ENCODE data around the gene IFNB1.

Gene IFNB1

DNA sequence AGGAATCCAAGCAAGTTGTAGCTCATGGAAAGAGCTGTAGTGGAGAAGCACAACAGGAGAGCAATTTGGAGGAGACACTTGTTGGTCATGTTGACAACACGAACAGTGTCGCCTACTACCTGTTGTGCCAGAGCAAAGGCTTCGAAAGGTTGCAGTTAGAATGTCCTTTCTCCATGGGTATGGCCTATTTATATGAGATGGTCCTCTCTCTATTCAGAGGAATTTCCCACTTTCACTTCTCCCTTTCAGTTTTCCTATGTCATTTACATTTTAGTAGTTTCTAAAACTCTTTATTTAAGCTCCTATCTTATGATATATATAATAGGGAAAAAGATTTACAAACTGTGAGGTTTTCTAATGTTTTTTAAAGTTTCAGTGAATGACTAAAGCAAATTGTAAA, at the start of gene IFNB1:
IFNB1 (minus strand) TSS at position 162 of the 400 bp plus-strand sequence; CDS start at position 89, 73 bp downstream.
- Histone ChIP-seq H3K4me1 (ENCODE audit: insufficient read depth, low read length) (peaks cover 6% of the 10 kb centered on the region), H2AFZ (ENCODE audit: low read depth, low read length) (no peak within 1 kb of the TSS), H3K36me3 (ENCODE audit: insufficient read depth, low read length) (no peaks in the 10 kb centered on the region), H3K4me3 (ENCODE audit: low read length) (no peak within 1 kb of the TSS), H3K27me3 (ENCODE audit: insufficient read depth, low read length) (no peaks in the 10 kb centered on the region), H3K9me3 (ENCODE audit: low read length) (no peaks in the 10 kb centered on the region)

DNA sequence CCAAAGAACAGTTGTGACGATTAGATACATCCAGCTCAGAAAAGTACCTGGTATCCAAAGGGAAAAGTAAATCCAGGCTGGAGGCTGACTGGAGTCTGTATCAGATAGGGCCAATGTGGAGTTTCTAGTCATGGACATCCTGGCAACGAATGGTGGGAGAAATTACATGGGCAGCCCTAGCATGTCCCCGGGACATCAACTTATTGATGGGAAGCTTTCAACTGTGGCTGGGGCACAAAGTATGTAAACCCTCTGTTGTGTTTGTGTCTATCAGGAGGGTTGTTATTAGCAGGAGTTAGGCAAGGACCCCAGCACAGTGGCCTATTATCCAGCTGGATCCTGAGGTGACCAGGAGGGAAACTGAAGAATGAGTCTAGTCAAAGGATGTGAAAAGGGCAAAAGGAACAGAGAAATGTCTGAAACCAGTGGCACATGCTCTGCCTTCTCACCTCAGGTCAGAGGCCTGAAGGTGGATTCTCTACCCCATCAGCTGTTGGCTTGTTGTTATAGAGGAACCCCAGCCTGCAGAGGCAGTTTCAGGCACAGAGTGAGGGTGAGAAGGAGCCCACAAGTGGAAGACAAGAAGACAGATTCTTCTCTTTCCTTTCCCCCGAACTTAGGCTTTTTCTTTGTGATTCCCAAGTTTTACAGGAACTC, 44.0 kb upstream of the IFNB1 start:
- Histone ChIP-seq H2AFZ (ENCODE audit: low read depth, low read length) (no peak overlapping the region), H3K4me3 (ENCODE audit: low read length) (no peak overlapping the region), H3K9me3 (ENCODE audit: low read length) (no peaks in the 10 kb centered on the region), H3K36me3 (ENCODE audit: insufficient read depth, low read length) (no peaks in the 10 kb centered on the region), H3K4me1 (ENCODE audit: insufficient read depth, low read length) (peaks cover 2% of the 10 kb centered on the region), H3K27me3 (ENCODE audit: insufficient read depth, low read length) (no peaks in the 10 kb centered on the region)

DNA sequence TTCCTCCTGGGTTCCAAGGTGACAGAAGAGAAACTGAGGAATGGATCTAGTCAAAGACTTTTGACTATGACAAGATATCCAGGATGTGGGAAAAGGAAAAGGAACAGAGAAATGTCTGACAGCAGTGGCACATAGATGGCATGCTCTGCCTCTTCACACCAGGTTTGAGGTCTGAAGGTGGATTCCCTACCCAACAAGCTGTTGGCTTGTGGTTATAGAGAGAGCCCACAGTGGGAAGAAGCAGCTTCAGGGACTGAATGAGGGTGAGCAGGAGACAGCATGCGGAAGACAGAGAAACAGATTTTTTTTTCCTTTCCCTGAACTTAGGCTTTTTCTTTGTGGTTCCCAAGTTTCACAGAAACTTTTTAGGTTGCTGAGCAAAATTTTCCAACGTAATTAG, 43.3 kb upstream of the IFNB1 start:
- Histone ChIP-seq H3K9me3 (ENCODE audit: low read length) (no peaks in the 10 kb centered on the region), H3K27me3 (ENCODE audit: insufficient read depth, low read length) (no peaks in the 10 kb centered on the region), H3K4me1 (ENCODE audit: insufficient read depth, low read length) (peaks cover 2% of the 10 kb centered on the region), H3K4me3 (ENCODE audit: low read length) (no peak overlapping the region), H2AFZ (ENCODE audit: low read depth, low read length) (no peak overlapping the region), H3K36me3 (ENCODE audit: insufficient read depth, low read length) (no peaks in the 10 kb centered on the region)

DNA sequence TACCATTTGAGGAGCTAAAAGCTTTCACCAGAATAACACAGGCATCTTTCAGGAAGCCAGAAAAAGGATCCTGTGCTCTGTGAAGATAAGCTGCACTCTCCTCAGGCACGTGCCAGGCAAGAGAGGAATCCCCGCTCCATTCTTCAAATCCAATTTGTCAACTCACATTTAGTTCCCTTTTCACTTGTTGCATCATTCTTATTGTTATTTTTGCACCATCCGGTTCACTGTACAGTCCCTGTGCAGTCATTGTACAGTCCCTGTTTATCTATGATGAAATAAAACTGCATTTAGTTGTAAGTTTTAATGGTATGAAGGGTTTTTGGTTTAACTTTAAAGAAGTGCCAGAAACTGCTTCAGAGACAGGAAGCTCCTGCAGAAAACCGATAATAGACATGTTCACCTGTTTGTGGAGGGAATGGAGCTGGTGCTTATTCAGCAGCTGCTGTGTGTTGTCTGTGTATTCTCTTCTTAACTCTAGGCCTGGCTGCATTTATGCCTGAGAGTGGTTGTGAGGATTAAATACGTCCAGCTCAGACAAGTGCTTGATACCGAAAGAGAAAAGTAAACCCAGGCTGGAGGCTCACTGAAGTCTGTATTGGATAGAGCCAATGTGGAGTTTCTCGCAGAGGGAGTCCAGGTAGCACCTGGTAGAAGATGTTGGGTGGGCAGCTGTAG, 41.5 kb upstream of the IFNB1 start:
- Histone ChIP-seq H3K4me1 (ENCODE audit: insufficient read depth, low read length) (peaks cover 2% of the 10 kb centered on the region), H3K27me3 (ENCODE audit: insufficient read depth, low read length) (no peaks in the 10 kb centered on the region), H2AFZ (ENCODE audit: low read depth, low read length) (no peak overlapping the region), H3K36me3 (ENCODE audit: insufficient read depth, low read length) (no peaks in the 10 kb centered on the region), H3K4me3 (ENCODE audit: low read length) (no peak overlapping the region), H3K9me3 (ENCODE audit: low read length) (no peaks in the 10 kb centered on the region)

DNA sequence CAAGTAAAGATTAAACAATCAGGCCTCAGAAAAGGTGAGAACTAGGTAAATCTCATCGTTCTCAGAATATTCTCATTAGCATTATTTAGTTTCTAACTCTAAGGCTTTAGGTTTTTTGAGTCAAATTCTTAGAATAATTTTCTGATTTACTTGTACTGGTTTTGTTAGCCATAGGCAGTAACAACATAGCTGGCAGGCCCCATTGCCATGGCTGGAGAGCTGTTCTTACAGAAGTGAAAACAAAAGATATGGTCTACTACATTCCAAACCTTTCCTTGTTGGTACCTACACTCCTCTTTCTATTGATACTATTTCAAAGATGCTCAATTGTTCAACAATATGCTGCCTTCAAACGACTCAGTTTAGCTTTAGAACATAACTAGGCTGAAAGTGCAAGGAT, 36.6 kb upstream of the IFNB1 start:
- H3K27me3 ChIP-seq (ENCODE audit: insufficient read depth, low read length) = no peaks in the 10 kb centered on the region
- no peaks in the 10 kb centered on the region for H3K9me3 ChIP-seq (ENCODE audit: low read length)
- no peaks in the 10 kb centered on the region for H3K36me3 ChIP-seq (ENCODE audit: insufficient read depth, low read length)
- H2AFZ ChIP-seq (ENCODE audit: low read depth, low read length) = no peak overlapping the region
- no peak overlapping the region for H3K4me3 ChIP-seq (ENCODE audit: low read length)
- H3K4me1 ChIP-seq (ENCODE audit: insufficient read depth, low read length) = peaks cover 2% of the 10 kb centered on the region

DNA sequence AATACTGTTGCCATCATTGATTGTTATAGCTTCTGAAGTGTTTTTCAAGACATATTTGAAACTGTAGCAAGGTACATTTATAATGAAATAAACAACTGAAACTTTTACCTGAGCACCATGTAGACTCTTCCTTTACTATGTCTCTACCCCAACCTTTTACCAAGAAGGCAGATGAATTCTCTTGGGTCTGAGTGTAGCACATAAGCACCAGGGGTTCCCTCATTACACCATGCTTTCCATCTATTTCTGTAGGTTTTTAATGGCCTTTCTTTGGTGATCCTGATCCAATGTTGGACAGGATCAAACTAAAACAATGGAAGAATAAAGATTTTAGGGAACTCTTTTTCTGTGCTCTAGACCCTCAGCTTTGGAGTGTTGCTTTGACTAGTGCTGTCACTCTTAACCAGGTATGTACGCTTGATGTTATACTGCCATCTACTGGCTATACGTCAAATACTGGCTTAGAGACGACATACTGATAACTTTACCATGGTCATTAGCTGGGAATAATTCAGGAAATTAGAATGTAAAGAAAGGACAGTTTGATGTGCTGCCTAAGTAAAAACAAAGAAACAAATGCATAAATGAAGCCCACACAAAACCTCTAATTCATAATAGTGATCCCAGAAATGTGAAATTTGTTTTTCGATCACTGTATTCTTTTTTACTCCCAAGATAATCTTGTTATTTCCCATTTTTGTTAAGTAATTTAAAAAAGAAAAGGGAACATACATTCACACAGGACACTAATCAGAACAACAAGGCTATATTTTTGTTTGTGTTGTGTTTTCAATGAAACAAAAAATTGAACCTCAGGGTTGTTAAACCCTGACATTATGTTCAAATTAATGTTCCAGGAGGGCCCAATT, 33.2 kb upstream of the IFNB1 start:
- H3K36me3 ChIP-seq (ENCODE audit: insufficient read depth, low read length) = no peaks in the 10 kb centered on the region
- peaks cover 2% of the 10 kb centered on the region for H3K4me1 ChIP-seq (ENCODE audit: insufficient read depth, low read length)
- H2AFZ ChIP-seq (ENCODE audit: low read depth, low read length) = no peak overlapping the region
- no peak overlapping the region for H3K4me3 ChIP-seq (ENCODE audit: low read length)
- H3K9me3 ChIP-seq (ENCODE audit: low read length) = no peaks in the 10 kb centered on the region
- H3K27me3 ChIP-seq (ENCODE audit: insufficient read depth, low read length) = no peaks in the 10 kb centered on the region

DNA sequence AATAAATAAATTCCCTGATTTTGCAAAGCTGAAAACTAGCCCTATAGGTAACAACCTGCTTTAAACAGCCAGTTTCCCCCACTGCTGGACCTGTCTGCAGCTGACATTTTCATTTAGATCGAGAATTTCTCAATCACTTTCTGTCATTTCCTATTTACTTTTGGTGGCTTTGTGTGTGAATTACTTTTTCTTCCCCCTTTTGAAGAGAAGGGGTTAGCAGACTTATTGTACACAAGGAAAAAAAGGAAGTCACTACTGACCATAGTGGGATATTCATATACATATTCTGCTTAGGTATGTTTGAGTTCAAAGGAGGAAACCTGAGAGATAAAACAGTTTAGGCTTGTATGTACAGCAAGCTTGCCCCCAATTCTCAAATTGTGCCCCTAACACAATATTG, 27.0 kb upstream of the IFNB1 start:
- H2AFZ ChIP-seq (ENCODE audit: low read depth, low read length) = no peak overlapping the region
- no peaks in the 10 kb centered on the region for H3K9me3 ChIP-seq (ENCODE audit: low read length)
- H3K27me3 ChIP-seq (ENCODE audit: insufficient read depth, low read length) = no peaks in the 10 kb centered on the region
- no peak overlapping the region for H3K4me3 ChIP-seq (ENCODE audit: low read length)
- H3K36me3 ChIP-seq (ENCODE audit: insufficient read depth, low read length) = no peaks in the 10 kb centered on the region
- no peaks in the 10 kb centered on the region for H3K4me1 ChIP-seq (ENCODE audit: insufficient read depth, low read length)

DNA sequence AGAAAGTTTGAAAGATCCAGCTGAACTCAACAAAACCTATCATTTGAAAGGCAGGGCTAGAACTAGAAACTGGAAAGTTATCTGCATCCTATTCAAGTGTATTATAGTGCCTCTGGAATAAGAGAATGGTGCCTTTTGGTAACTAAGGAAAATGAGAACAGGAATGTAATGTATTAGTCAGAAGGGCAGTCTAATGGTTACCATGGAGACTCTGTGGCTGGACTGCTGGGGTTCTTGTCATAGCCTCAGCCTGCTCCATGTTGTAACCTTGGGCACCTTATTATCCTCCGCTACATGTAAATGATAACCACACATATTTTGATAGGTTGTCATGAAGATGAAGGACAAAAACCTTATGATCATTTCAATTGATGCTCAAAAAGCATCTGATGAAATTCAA, 24.6 kb upstream of the IFNB1 start:
- Histone ChIP-seq H3K9me3 (ENCODE audit: low read length) (peaks cover under 1% of the 10 kb centered on the region), H3K4me1 (ENCODE audit: insufficient read depth, low read length) (no peaks in the 10 kb centered on the region), H2AFZ (ENCODE audit: low read depth, low read length) (no peak overlapping the region), H3K36me3 (ENCODE audit: insufficient read depth, low read length) (no peaks in the 10 kb centered on the region), H3K4me3 (ENCODE audit: low read length) (no peak overlapping the region), H3K27me3 (ENCODE audit: insufficient read depth, low read length) (no peaks in the 10 kb centered on the region)

DNA sequence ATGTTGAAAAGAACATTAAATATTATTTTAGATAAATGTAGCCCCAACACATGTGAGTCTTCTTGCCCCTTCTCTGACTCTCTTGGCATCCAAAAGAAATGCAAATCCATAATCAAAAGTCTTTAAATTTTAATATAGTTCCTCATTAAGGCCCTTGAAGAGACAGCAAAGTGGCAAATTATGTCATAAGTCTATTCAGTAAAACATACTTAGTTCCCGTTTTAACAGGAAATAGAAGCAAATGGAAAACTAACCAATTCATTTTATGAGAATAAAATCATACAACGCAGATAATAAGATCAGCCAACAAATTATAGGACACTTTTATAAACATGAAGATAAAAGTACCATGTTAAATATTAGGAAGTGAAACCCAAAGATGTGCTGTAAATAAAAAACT, 20.1 kb upstream of the IFNB1 start:
- Histone ChIP-seq H3K36me3 (ENCODE audit: insufficient read depth, low read length) (no peaks in the 10 kb centered on the region), H3K4me1 (ENCODE audit: insufficient read depth, low read length) (no peaks in the 10 kb centered on the region), H3K9me3 (ENCODE audit: low read length) (peaks cover 2% of the 10 kb centered on the region)

DNA sequence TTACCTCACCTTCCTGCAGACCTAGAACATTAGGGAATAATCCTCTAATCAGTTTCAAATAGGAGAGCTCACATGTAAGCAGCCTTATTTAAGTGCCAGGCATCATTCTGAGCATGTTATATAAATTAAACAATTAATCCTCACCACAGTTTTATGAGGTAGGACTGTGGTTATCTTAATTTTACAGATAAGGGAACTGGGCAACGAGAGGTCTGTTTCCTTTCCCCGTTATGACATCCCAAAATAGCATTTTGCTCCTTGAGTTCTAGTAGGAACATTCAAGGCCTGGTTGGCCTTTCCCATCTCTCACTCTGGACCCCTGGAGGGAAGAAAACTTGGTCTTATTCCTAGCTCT, 19.1 kb upstream of the IFNB1 start:
- H3K9me3 ChIP-seq (ENCODE audit: low read length) = peaks cover 2% of the 10 kb centered on the region
- no peaks in the 10 kb centered on the region for H3K36me3 ChIP-seq (ENCODE audit: insufficient read depth, low read length)
- H3K27me3 ChIP-seq (ENCODE audit: insufficient read depth, low read length) = no peaks in the 10 kb centered on the region
- no peak overlapping the region for H2AFZ ChIP-seq (ENCODE audit: low read depth, low read length)
- no peak overlapping the region for H3K4me3 ChIP-seq (ENCODE audit: low read length)
- H3K4me1 ChIP-seq (ENCODE audit: insufficient read depth, low read length) = no peaks in the 10 kb centered on the region

More for the DNA sequence above, 20.1 kb upstream of the IFNB1 start:
- H3K27me3 ChIP-seq (ENCODE audit: insufficient read depth, low read length) = no peaks in the 10 kb centered on the region
- no peak overlapping the region for H2AFZ ChIP-seq (ENCODE audit: low read depth, low read length)
- H3K4me3 ChIP-seq (ENCODE audit: low read length) = no peak overlapping the region

DNA sequence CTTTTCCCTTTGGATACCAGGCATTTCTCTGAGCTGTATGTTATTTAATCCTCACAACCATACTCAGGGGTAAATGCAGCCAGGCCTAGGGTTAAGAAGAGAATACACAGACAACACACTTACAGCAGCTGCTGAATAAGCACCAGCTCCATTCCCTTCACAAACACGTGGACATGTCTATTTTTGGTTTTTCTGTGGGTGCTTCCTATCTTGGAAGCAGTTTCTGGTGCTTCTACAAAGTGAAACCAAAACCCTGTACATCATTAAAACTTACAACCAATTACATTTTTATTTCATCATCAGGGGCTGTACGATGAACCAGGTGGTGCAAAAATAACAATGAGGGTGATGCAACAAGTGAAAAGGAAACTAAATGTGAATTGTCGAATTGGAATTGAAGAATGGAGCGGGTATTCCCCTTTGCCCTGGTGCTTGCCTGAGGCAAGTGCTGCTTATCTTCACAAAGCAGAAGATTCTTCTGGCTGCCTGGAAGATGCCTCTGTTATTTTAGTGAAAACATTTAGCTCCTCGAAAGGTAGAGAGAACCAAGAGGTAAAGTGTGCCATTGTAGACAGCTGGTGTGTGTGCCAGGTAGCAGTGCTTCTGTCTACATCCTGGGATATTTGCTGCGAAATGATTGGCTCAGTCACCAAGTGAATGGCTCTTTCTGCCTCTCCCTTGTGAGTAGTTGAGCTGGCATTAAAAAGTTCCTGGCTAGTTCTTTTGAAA, 18.6 kb upstream of the IFNB1 start:
- no peaks in the 10 kb centered on the region for H3K36me3 ChIP-seq (ENCODE audit: insufficient read depth, low read length)
- H3K9me3 ChIP-seq (ENCODE audit: low read length) = peaks cover 5% of the 10 kb centered on the region
- no peaks in the 10 kb centered on the region for H3K4me1 ChIP-seq (ENCODE audit: insufficient read depth, low read length)
- H3K4me3 ChIP-seq (ENCODE audit: low read length) = no peak overlapping the region
- H2AFZ ChIP-seq (ENCODE audit: low read depth, low read length) = no peak overlapping the region
- no peaks in the 10 kb centered on the region for H3K27me3 ChIP-seq (ENCODE audit: insufficient read depth, low read length)

DNA sequence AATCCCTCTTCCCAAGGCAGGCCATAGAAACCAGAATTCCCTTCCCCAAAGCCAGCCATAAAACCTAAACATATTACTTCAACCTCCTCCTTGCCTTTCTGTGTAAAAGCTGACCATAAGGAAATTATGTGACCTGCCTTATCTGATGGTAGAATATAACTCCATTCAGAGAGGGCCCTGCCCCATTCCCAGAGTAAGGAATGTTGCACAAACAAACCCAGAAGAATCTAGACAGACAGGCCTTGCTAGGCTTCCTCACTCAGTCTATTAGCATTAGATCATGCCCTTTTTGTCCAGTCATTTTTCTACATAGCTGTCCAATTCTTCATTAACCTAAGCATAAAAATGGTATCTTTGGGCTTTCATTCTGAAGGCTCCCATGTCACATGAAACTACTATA, 17.8 kb upstream of the IFNB1 start:
- Histone ChIP-seq H3K4me3 (ENCODE audit: low read length) (no peak overlapping the region), H3K36me3 (ENCODE audit: insufficient read depth, low read length) (no peaks in the 10 kb centered on the region), H3K27me3 (ENCODE audit: insufficient read depth, low read length) (no peaks in the 10 kb centered on the region), H3K9me3 (ENCODE audit: low read length) (peaks cover 6% of the 10 kb centered on the region), H2AFZ (ENCODE audit: low read depth, low read length) (no peak overlapping the region), H3K4me1 (ENCODE audit: insufficient read depth, low read length) (no peaks in the 10 kb centered on the region)

DNA sequence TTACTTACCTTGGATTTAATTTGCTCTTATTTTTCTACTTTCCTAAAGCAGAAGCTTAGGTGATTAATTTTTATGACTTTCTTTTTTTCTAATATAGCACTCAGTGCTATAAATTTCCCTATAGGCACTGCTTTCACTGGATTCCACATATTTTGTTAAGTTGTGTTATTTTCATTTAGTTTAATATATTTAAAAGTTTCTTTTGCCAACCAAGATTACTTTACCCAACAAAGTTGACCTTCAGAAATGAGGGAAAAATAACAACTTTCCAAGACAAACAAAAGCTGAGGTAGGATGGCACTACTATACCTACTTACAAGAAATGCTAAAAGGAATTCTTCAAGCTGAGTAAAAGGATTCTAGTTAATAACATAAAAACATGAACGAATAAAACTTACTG, 8.8 kb upstream of the IFNB1 start:
- H3K4me3 ChIP-seq (ENCODE audit: low read length) = no peak overlapping the region
- no peaks in the 10 kb centered on the region for H3K36me3 ChIP-seq (ENCODE audit: insufficient read depth, low read length)
- peaks cover 6% of the 10 kb centered on the region for H3K9me3 ChIP-seq (ENCODE audit: low read length)
- peaks cover 6% of the 10 kb centered on the region for H3K4me1 ChIP-seq (ENCODE audit: insufficient read depth, low read length)
- no peaks in the 10 kb centered on the region for H3K27me3 ChIP-seq (ENCODE audit: insufficient read depth, low read length)
- no peak overlapping the region for H2AFZ ChIP-seq (ENCODE audit: low read depth, low read length)

Measured in neuron (in vitro differentiated cells).